NK-92 treated with Interleukin-12 subunit alpha and Interleukin-12 subunit beta, amount 100 ng/mL, for 24 hours (cell line): ENCODE results near the gene TMEM89.

Experiments used
- DNase-seq: peaks from one replicate; lab custom pipeline; 2025; lab: John Stamatoyannopoulos, UW

The TMEM89 gene

DNA sequence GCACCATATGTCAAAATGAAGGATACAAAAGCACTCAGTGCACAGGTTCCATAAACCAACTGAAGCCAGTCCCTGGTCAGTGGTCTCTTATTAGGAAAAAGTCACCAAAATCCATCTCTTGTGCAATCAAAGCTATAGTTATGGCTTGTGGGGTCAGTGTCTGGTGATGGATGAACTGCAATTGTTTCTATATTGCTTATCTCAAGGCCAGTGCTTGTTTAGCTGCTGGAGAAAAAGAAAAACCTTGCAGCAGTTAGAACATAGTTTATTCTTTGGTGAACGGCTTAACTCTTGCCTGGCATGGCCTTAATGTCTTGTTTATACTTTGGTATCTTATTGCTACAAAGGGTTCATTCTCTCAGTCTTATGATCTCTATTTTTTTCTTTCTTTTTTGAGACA, 9.3 kb downstream of the TMEM89 start:
- DNase-seq = no peak

DNA sequence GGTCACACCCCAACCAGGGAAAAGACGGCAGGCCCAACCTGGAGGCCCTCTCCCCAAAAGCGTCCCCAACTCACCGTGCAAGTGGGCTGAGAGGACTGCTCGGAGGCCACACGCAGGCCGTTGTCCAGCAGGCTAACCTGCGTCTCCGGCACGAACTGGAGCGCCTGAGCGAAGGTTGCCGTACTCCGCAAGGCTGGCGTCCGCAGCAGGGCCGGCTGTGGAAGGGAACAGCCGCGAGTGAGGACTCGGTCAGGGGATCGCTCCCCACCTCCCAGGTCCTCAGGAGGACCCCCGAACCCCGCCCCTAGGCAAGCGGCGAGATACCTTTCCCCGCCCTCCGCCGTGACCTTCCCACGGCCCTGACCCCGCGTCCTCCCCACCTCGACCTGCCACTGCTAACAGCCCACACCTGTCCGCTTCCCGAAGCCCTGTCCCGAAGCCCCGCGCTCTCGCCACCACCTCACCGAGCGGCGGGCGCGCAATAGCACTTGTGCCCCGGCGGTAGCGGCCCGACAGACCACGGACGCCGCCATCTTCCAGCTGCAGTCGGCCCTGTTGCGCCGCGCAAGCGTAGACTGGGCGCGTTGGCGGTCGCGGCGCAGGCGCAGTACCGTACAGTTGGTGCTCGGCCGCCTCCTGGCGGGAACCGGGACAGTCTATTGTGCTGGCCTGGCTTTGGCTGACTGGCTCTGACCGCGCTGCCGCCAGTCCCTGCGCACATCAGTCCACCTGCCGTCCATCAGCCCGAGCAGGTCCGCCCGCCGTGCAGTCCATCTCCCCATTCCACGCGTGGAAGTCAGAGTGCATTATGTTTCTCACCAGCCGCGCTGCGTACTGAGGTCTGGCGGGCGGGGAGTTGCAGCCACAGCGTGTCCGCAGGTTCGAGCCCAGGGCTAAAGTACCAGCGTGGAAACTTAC, 12.2 kb downstream of the TMEM89 start, which contains the start of gene UQCRC1:
Gene UQCRC1 (minus strand): TSS at position 559 of the 918 bp plus-strand sequence. CDS start 26 bp downstream, at position 533.
- DNase-seq = peak; percentile 78

DNA sequence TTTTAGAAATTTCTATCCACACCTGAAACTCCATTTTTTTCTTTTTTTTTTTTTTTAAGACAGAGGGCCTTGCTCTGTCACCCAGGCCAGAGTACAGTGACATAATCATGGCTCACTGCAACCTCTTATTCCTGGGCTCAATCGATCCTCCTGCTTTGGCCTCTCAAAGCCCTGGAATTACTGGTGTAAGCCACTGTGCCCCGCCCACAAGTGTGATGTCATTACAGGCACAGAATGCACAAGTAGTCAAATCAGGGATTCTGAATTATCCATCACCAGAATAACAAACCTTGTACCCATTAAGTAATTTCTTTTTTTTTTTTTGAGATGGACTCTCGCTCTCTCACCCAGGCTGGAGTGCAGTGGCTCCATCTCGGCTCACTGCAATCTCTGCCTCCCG, 14.1 kb downstream of the TMEM89 start:
- DNase-seq = no peak

DNA sequence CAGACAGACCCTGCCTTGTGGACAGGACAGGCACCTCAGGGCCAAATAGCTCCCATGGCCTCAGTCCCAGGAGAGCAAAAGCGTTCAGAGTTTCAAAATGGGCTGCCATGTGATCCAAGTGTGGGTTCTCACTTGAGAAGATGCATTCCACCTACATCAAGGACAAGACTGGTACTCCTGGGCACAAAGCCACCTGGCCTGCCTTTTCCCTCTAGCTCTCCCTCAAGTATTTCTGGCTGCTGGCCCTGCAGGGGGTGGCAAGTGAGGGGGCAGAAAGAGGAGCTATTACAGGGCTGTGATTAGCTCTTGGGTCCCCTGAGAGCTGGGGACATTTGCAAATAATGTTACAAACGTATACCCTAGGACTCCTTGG, 20.0 kb downstream of the TMEM89 start:
- no peak for DNase-seq

DNA sequence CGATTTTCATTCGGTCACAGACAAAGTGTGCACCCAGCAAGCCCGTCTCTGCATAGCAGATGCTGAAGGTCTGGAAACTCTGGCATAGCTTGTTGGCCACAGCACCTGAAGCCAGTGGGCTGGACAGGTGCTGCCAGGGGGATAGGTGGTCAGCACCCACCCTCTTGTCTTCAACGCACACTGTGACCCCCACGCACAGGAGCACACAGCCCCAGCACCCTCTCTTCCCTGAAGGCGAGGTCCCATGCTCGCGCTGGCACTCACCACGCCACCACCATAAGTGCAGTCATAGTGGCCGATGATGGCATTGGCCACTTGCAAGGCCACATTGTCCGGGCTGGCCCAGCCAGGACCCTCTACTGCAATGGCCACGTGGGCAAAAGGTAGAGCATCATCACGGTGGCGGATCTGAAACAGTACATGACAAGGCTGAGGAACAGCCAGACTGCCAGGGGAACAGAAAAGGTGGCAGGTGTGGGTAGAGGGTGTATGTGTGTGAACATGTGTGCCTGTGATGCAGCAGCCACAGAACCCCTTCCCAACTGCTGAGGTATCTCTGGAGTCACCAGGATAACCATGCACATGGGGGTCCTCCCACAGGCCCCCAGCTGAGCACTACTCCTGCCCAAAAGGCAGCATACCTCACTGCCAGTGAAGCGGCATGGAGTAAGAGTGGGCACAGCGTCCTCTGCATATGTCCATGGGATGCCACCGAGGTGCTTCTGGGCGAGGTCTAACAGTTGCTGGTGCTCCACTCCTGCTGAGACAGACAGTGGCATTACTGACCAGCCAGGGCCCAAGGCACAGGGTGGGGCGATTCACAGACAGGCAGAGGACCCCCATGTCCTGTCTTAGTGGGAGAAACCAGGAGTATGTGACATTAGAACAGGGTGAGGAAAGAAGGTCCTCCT, 20.6 kb downstream of the TMEM89 start:
- no peak for DNase-seq

DNA sequence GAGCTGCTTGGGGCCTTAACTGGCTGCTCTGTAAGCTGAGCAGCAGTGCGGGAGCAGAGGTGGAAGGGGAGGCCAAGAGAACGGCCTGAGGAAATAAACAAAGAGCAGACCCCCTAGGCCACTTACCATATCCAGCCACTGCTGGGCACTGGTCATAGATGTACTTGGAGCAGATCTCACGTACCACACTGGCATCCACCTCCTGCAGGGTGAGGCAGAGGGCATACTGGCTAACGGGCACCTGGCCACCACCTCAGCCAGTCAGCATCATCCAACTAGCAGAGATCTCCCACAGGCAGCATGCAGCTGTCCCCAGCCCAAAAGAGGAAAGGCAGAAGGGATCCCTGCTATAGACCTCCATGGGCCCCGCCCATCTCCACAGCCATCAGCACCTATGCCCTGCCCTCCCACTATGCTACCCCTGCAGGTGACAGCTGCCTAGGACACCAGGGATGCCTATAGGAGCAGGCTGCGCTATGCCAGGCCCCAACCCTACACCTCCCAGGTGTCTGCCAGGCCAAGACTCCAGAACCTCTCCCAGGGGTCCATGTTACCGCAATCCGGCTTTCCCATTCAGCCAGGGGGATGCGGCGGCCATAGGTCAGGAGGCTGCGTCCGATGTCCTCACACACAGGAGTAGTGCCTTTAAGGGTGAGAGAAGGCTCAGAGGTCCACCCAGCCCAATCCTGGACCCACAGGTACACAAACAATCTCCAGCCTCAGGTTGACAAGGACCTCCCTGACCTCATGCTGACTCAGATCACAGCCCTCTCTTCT, 21.9 kb downstream of the TMEM89 start:
- DNase-seq = no peak

DNA sequence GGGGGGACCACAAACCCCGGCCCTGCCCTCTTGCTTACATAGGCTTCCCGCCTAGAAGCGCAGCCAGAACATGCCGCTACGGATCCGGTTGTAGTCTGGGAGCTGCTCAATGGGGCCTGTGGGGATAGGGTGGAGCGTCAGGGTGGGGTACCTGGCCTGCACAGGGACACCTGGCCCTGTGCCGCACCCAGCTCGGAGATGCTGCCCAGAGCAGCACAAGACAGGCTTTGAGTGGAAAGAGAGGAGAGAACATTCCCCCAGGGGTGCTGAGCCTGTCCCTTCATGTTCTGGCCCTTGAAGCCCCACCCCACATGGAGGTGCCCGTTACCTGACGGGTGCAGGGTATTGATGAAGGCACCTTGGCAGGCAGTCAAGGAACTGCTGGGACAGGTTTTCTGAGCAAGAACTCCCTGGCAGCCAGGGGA, 22.5 kb downstream of the TMEM89 start:
- no peak for DNase-seq

DNA sequence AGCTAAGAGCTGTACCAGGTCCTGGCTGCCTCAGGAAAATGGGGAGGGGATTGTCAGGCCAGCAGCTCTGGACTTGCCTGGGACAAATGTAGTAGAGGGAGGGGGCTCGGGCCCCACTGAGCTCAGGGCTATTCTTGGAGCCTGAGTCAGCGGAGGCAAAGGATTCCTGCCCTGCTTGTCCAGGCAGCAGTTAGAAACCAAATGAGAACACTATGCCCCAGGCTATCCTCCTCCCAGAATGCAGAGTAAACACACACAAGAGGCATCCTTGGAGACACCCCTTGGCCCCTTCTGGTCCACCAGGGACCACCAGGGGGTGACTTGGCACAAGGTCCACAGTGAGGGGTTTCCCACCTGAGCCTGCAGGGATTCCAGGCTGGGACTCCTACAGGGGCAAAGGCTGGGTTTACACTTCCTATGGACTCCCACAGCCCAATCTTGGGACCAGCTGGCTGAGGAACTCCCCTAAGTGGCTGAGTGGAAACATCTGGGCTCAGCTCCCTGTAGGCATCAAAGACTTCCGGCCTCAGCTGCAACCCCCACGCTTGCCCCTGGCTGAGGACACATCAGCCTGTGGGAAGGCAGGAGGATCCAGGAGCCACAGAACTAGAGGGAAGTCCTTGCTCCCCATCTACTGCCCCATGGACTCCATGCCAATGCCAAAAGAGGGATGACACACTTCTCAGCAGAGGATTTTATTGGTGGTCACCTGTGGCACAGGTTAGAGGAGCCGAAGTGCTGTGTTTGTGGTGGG, 23.1 kb downstream of the TMEM89 start:
- no peak for DNase-seq

DNA sequence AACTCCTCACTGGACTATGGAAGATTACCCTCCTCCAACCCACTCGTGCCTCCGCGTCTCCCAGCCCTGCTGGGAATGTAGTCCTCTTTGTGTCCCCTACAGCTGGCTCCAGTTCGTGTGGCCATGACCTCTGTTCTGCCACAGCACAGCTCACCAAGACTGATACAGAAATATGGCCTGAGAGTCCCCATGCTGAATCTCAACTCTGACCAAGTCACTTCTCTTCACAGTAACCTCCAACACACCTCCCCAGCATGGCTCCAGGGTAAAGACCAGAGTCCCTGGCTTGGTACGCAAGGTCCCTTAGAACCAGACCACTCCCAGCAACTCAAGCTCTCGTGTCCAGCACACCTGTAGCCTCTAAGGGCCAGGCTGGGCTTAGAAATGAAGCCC, 24.2 kb downstream of the TMEM89 start:
- no peak for DNase-seq

DNA sequence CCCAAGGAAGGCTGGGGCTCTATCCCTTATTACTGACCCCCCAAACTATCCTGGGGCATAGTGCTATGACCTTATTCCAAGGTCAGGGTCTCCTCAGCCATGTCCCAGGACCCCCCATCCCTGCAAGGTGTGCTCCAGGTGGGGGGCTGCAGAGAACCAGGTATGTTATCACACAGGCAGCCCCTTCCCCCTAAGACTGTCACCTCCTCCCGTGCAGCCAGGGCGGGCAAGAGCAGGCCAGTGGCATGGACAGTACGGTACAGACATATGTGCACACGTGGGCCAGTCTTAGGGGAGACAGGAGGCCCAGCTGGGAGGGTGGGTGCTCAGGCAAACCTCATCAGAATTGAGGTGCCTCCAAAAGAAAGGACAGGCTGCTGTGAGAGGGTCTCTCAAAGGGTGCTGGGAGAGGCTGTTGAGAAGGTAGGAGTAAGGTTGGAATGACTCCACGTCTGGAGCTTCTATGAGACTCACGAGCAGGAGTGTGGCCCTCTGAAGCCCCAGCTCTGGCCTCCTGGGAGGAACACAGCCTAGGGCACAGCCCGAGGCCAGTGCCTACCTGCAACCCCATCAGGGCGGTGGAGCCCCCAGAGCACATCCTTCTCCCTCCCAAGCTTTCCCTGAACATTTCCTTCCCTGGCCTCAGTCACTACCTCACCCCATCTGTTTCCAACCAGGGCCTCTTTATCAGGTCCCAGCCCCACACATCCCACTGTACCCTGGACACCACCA, 24.7 kb downstream of the TMEM89 start:
- DNase-seq = no peak

DNA sequence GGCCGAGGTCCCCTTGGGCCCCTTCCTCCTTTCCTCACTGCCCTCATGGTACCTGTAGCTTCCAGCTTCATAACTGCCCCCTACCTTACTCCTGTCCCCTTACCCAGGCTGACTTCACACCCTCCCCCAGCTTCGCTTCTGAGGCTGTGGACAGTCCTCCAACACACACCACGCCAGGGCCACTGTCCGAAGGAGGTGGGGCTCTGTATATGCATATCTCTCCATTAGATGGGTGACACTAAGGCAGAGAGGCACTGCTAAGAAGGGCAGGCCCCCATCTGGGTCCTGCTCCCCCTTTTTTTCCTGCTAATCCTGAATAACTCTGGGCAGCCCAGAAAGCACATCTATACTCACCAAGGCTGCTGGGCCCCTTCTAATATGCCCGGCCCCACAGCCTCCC, 25.4 kb downstream of the TMEM89 start:
- DNase-seq = no peak

DNA sequence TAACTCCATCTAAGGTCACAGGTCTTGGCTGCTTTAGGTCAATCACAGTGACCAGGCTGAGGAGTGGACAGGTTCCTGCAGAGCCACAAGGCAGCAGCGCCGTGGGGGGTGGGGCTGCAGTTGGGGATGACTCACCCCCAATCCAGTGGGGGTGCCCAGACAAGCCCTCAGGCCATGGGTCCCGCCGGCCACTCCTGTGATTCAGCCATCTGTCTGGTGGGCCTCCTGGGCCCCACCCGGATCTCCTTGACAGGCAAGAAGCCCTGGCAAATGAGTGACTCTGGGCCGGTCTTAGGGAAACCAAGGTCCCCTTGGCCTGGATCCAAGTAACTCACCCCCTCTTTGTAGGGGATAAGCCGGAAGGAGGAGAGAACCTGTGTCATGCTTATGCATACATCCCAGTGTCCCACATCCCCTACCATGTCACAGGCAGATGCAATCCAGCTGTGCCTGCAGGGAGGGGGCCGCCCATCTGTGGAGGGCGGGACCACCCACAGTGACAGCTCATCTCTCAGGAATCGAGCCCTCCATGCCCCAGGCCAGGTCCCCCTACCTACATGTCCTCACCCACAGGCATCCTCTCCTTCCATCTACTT, 25.9 kb downstream of the TMEM89 start:
- DNase-seq = no peak

DNA sequence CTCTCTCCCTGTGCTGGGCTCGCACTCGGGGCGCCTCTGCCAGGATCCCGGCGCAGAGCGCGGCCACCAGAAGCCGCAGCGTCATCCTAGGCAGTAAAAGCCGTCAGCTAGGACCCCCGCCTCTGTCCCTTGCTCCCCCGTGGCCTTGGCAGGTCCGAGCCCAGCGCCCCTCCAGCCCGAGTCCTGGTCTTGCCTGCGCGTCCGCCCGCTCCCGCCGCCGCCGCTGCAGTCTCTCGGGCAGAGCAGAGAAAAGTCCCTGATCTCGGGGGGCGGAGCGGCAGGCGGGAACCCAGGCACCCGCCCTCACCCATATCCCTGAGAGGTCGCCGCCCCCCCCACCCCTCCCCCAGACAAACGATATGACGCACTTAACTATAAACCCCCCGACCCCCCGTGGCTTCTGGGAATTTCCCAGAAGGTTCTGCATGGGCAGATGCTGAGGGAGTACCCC, 26.5 kb downstream of the TMEM89 start, which contains the start of gene COL7A1:
Gene COL7A1 (minus strand): TSS at position 255 of the 451 bp plus-strand sequence. CDS start 170 bp downstream, at position 85.
- DNase-seq = no peak

DNA sequence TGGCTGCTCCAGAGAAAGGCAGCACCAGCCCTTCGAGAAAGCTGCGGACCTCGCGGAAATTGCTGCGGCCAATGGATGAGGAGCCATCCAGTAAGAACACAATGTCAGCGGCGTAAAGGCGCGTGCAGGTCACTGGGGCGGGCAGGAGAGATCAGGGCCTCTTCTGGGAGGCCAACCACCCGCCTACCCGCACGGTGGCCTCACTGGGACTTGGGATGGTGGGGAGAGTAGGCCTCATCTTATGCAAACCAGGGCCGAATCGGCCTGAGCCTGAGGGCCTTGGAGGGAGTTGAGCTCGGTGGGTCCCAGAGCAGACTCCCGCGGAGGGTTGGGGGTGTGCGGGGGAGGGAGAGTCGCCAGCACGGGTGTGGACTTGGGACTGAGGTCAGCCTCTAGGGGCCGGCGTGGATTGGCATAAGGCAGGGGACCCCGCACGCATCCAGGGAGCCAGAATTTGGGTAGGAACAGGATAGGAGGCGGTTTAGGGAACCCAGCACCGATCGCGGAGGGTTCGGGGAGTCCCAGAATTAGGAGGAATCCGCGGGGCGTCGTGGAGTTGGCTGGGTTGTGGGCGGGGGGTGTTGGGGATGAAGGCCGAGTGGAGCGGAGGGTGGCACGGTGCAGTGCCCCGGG, 27.0 kb downstream of the TMEM89 start:
- no peak for DNase-seq

DNA sequence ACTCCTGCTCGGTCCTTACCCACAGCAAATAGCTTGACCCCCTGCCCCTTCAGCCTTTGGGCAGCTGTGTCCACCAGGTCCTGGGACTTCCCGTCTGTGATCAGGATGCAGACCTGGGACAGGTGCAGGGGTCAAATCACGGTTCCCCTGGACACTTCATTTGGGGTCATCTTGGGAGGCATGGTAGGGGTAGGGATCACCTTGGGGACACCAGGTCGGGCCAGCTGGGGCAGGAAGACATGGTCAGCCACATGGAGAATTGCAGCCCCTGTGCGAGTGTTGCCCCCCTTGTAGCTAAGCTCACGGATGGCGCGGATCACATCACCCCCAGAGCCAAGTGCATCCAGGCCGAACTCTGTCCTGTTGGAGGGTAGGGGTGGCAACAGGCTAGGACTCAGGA, 28.2 kb downstream of the TMEM89 start:
- no peak for DNase-seq

DNA sequence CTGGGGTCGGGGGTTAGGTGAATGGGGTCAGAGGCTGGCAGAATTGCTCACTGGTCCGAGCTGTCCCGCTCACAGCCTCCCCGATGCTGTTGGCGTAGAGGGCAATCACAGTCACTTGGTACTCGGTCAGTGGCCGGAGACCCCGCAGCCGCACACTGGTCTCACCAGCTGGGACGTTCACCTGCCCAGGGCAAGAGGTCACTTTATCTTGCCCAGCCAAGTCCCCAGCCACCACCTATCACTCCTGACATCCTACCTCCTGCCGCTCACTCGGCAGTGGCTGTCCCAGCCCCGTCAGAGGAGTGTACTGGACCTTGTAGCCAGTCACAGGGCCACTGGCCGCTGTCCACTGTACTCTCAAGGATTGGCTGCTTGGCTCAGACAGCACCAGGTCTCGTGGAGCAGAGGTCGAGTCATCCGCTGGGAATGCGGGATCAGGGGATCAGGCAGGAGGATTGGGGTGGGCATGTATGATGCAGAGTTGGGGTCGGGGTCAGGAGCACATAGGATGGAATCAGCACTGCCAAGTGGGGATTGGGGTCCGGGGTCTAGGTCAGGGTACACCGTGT, 29.0 kb downstream of the TMEM89 start:
- no peak for DNase-seq

DNA sequence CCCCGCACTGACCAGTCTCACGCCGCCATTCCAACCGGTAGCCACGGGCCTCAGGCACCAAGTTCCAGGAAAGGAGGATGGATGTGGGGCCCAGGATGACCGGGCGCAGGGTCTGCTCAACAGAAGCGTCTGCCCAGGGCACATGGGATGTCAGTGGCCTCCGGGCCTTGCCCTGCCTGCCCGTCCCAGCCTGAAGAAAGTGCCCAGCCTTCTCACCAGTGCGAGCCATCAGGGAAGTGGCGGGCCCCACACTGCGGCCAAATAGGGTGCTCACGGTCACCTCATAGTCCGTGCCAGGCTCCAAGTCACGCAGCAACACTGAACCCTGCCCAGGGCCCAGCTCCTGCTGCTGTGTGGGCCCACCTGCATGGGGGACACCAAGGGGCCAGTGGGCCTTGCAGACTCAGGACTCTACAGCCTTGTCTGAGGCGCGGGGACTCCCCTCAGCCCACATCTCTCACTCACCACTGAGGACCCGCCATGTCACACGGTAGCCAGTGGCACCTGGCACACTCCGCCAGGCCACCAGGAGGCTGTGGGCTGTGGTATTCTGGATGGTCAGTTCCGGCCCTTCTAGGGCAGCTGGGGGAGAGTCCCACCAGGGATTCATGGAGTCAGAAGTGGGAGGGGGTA, 29.6 kb downstream of the TMEM89 start:
- DNase-seq = no peak

DNA sequence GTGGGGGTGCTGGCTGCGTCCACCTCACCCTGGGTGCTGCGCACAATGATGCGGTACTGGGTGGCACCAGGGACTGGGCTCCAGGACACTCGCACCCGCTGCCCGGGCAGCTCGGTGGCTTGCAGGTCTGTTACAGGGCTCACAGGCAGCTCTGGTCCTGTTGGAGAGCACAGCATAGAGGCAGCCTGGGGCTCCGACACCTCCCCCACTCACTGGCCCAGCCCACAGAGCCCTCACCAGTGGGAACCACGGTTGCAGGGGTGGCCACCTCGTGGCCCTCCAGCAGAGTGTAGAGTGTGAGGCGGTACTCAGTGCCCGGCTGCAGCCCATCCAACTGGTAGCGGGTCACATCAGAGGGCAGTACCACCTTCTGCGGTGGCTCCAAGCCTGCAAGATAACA, 30.1 kb downstream of the TMEM89 start:
- DNase-seq = no peak

DNA sequence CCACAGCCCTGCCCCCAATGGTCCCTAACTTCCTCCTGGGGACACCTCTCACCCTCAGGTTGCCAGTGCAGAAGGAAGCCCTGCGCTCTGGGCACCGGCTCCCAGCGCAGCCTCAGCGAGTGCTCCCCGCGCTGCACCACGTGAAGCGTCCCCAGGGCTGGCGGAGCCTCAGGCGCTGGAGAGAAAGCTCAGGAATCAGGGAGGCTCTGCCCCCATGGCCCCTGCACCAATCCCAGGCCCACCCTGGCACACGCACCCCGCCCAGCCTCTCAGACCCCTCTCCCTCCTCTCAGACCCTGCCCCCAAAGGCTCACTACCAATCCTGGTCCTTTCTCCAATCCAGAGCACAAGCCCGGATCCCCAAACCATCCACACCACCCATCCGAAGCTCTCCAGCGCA, 33.3 kb downstream of the TMEM89 start:
- DNase-seq = no peak
